WTC11 (cell line): ENCODE measurements around the gene SKOR2. TPM values are rescaled to one million over a fixed set of nuclear protein-coding genes. Genes with fewer than 3 reads are reported as not detected.

Source experiments
- ATAC-seq: fragments of 200-7000 bp; cut with Tn5 transposase; 2 replicates; pipeline ENCODE4 v1.10.0; 2021; ENCODE audit warnings: mild to moderate bottlenecking, moderate library complexity
- CTCF ChIA-PET: fragments of 300-600 bp; sonication (Branson Sonifier 250); formaldehyde crosslinking; loops from one replicate; lab custom pipeline; 2021; ENCODE audit warnings: antibody characterized with exemption; lab: Charles Lee
- POLR2A ChIA-PET: fragments of 350-600 bp; sonication (Branson Sonifier 250); formaldehyde crosslinking; loops from one replicate; lab custom pipeline; 2021; ENCODE audit warnings: antibody characterized with exemption; lab: Charles Lee
- DNase-seq: peaks from one replicate; pipeline ENCODE4 v3.0.0; 2021; ENCODE audit warnings: low spot score
- H3K27ac Mint-ChIP-seq: 2 replicates; pipeline ENCODE4 v1.8.0; 2021; ENCODE audit warnings: mixed read lengths
- H3K27me3 Mint-ChIP-seq: 2 replicates; pipeline ENCODE4 v1.8.0; 2021; ENCODE audit warnings: low read depth, mild to moderate bottlenecking, moderate library complexity, mixed read lengths
- H3K36me3 Mint-ChIP-seq: 2 replicates; pipeline ENCODE4 v1.8.0; 2021; ENCODE audit warnings: mixed read lengths
- H3K4me1 Mint-ChIP-seq: 2 replicates; pipeline ENCODE4 v1.8.0; 2022; ENCODE audit warnings: mixed read lengths
- H3K4me3 Mint-ChIP-seq: 2 replicates; pipeline ENCODE4 v1.8.0; 2021; ENCODE audit warnings: mild to moderate bottlenecking, moderate library complexity, mixed read lengths
- H3K9me3 Mint-ChIP-seq: 2 replicates; pipeline ENCODE4 v1.8.0; 2021; ENCODE audit warnings: mixed read lengths
- ATF1 ChIP-seq: sonication (generic); formaldehyde crosslinking; IDR thresholded peaks from 2 replicates; pipeline ENCODE4 v1.8.1; 2023; ENCODE audit warnings: mild to moderate bottlenecking, moderate library complexity, missing genetic modification reagents
- CREB1 ChIP-seq: sonication (generic); formaldehyde crosslinking; IDR thresholded peaks from 2 replicates; pipeline ENCODE4 v1.8.0; 2023; ENCODE audit warnings: mild to moderate bottlenecking, missing genetic modification reagents
- ELF4 ChIP-seq: sonication (generic); formaldehyde crosslinking; IDR thresholded peaks from 2 replicates; pipeline ENCODE4 v1.8.1; 2022; ENCODE audit warnings: low read depth, mild to moderate bottlenecking, moderate library complexity, missing genetic modification reagents
- HMGA2 ChIP-seq: fragments of 250-450 bp; sonication (Bioruptor Pico); IDR thresholded peaks from 2 replicates; pipeline ENCODE4 v1.4.0; 2021; ENCODE audit warnings: mild to moderate bottlenecking, moderate library complexity
- MLX ChIP-seq: sonication (generic); formaldehyde crosslinking; IDR thresholded peaks from 2 replicates; pipeline ENCODE4 v1.8.1; 2023; ENCODE audit warnings: mild to moderate bottlenecking, missing genetic modification reagents, moderate library complexity
- MYBL2 ChIP-seq: sonication (generic); formaldehyde crosslinking; IDR thresholded peaks from 2 replicates; pipeline ENCODE4 v1.8.1; 2023; ENCODE audit warnings: mild to moderate bottlenecking, moderate library complexity, missing genetic modification reagents
- NFYB ChIP-seq: sonication (generic); formaldehyde crosslinking; conservative IDR thresholded peaks from 2 replicates; pipeline ENCODE4 v1.8.0; 2022; ENCODE audit warnings: low read depth, missing genetic modification reagents
- PRRX2 ChIP-seq: fragments of 250-450 bp; sonication (Bioruptor Pico); IDR thresholded peaks from 2 replicates; pipeline ENCODE4 v1.8.0; 2021; ENCODE audit warnings: mild to moderate bottlenecking
- SMAD3 ChIP-seq: sonication (generic); formaldehyde crosslinking; IDR thresholded peaks from 2 replicates; pipeline ENCODE4 v1.8.0; 2022; ENCODE audit warnings: missing genetic modification reagents, mild to moderate bottlenecking, borderline replicate concordance
- TEAD4 ChIP-seq: sonication (generic); formaldehyde crosslinking; IDR thresholded peaks from 2 replicates; pipeline ENCODE4 v1.8.0; 2022; ENCODE audit warnings: mild to moderate bottlenecking, missing genetic modification reagents
- TP53 ChIP-seq: sonication (generic); formaldehyde crosslinking; IDR thresholded peaks from 2 replicates; pipeline ENCODE4 v1.8.1; 2023; ENCODE audit warnings: mild to moderate bottlenecking, missing genetic modification reagents
- ZNF219 ChIP-seq: sonication (generic); formaldehyde crosslinking; IDR thresholded peaks from 2 replicates; pipeline ENCODE4 v1.8.0; 2023; ENCODE audit warnings: missing genetic modification reagents, mild to moderate bottlenecking, borderline replicate concordance
- ZNF281 ChIP-seq: sonication (generic); formaldehyde crosslinking; IDR thresholded peaks from 2 replicates; pipeline ENCODE4 v1.8.0; 2023; ENCODE audit warnings: mild to moderate bottlenecking, missing genetic modification reagents
- ZNF416 ChIP-seq: fragments of 250-450 bp; sonication (Bioruptor Pico); IDR thresholded peaks from 2 replicates; pipeline ENCODE4 v1.9.0; 2021; ENCODE audit warnings: mild to moderate bottlenecking, inconsistent platforms
- ZNF423 ChIP-seq: fragments of 250-450 bp; sonication (Bioruptor Pico); IDR thresholded peaks from 2 replicates; pipeline ENCODE4 v2.1.2; 2022; ENCODE audit warnings: mild to moderate bottlenecking, moderate library complexity
- total RNA-seq: library from RNA; stranded (reverse); gene quantifications from 3 replicates; pipeline ENCODE4 v1.2.3, GENCODE V29; 2021
- TF ChIP-seq, protein P1 (sequence below): fragments of 250-450 bp; sonication (Bioruptor Pico); IDR thresholded peaks from 2 replicates; pipeline ENCODE4 v1.8.0; 2021; ENCODE audit warnings: mild to moderate bottlenecking
- TF ChIP-seq, protein P2 (sequence below): sonication (generic); formaldehyde crosslinking; IDR thresholded peaks from 2 replicates; pipeline ENCODE4 v1.8.1; 2023; ENCODE audit warnings: mild to moderate bottlenecking, missing genetic modification reagents, moderate library complexity
- TF ChIP-seq, protein P3 (sequence below): fragments of 250-450 bp; sonication (Bioruptor Pico); IDR thresholded peaks from 2 replicates; pipeline ENCODE4 v1.9.0; 2021; ENCODE audit warnings: mild to moderate bottlenecking
- TF ChIP-seq, protein P4 (sequence below): sonication (generic); formaldehyde crosslinking; IDR thresholded peaks from 2 replicates; pipeline ENCODE4 v1.8.1; 2022; ENCODE audit warnings: mild to moderate bottlenecking, moderate library complexity, missing genetic modification reagents
- TF ChIP-seq, protein P5 (sequence below): sonication (generic); formaldehyde crosslinking; IDR thresholded peaks from 2 replicates; pipeline ENCODE4 v1.8.0; 2022; ENCODE audit warnings: missing genetic modification reagents
- TF ChIP-seq, protein P6 (sequence below): sonication (generic); formaldehyde crosslinking; IDR thresholded peaks from 2 replicates; pipeline ENCODE4 v1.8.0; 2023; ENCODE audit warnings: missing genetic modification reagents, mild to moderate bottlenecking, borderline replicate concordance

The SKOR2 gene
- total RNA-seq, 1 experiment from 2014 or later = 1.3 TPM

DNA sequence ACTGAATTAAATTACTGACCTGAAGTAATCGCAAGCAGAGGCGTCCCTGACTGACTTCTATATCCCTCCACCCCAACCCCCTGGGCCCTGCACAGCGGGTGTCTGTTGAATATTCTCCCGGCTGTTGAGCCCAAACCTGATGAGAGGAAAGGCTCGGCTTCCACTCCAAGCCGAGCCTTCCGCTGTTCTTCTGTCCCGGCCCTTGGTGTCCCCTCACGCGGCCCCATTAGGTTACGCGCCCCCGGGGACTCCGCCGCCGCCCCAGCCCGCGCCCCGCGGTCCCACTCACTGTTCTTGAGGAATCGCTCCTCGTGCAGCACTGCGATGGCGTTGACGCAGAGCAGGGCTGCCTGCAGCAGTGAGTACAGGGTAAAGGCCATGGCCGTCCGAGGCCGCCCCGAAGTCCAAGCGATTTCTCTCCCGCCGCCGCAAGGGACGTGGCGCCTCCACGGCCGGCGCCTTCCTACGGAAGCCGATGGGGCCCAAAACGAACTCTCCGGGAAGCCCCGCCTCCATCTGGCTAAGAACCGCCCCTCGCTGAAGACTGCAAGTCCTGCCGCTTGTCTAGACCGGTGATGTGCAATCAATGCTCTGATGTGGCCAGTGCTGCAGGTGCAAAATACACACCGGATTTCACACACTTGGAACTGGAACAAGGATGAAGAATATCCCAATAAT, 75.4 kb downstream of the SKOR2 start, which contains the start of gene IER3IP1:
Gene IER3IP1, minus strand, starts transcription at position 467 of the 678 bp plus-strand sequence. Its CDS starts 87 bp downstream, at position 380.
- DNase-seq = peak; percentile 90
- H3K4me1 Mint-ChIP-seq = peaks cover 5% of the 10 kb centered on the region
- peak; percentile 87 for ATAC-seq
- H3K27ac Mint-ChIP-seq = 0 out of 2 replicates have a peak within 1 kb of the TSS, but pooled peaks have one; percentile 60
- CTCF ChIA-PET = no interaction called here
- H3K27me3 Mint-ChIP-seq = peaks cover 11% of the 10 kb centered on the region; the same call in 1 of the 2 replicates
- no peak within 1 kb of the TSS for H3K4me3 Mint-ChIP-seq
- H3K9me3 Mint-ChIP-seq = no peaks in the 10 kb centered on the region
- POLR2A ChIA-PET = interaction anchor here (0.7 kb wide), 1 partner anchor 26 kb away, joined by 3 read pairs; no protein-coding TSS in a partner anchor
- no peaks in the 10 kb centered on the region for H3K36me3 Mint-ChIP-seq
- TF ChIP-seq, protein P1, sequence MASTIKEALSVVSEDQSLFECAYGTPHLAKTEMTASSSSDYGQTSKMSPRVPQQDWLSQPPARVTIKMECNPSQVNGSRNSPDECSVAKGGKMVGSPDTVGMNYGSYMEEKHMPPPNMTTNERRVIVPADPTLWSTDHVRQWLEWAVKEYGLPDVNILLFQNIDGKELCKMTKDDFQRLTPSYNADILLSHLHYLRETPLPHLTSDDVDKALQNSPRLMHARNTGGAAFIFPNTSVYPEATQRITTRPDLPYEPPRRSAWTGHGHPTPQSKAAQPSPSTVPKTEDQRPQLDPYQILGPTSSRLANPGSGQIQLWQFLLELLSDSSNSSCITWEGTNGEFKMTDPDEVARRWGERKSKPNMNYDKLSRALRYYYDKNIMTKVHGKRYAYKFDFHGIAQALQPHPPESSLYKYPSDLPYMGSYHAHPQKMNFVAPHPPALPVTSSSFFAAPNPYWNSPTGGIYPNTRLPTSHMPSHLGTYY (CRISPR knock-in tag) = no peak
- no peak for TF ChIP-seq TP53 (CRISPR knock-in tag)
- TF ChIP-seq, protein P2, sequence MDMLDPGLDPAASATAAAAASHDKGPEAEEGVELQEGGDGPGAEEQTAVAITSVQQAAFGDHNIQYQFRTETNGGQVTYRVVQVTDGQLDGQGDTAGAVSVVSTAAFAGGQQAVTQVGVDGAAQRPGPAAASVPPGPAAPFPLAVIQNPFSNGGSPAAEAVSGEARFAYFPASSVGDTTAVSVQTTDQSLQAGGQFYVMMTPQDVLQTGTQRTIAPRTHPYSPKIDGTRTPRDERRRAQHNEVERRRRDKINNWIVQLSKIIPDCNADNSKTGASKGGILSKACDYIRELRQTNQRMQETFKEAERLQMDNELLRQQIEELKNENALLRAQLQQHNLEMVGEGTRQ (CRISPR knock-in tag) = peak; percentile 44
- no peak for TF ChIP-seq ATF1 (CRISPR knock-in tag)
- no peak for TF ChIP-seq NFYB (CRISPR knock-in tag)
- TF ChIP-seq, protein P3, sequence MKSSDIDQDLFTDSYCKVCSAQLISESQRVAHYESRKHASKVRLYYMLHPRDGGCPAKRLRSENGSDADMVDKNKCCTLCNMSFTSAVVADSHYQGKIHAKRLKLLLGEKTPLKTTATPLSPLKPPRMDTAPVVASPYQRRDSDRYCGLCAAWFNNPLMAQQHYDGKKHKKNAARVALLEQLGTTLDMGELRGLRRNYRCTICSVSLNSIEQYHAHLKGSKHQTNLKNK (CRISPR knock-in tag) = no peak
- peak; percentile 66; the same call in 1 of the 2 replicates for TF ChIP-seq MYBL2
- TF ChIP-seq ZNF423 = no peak
- TF ChIP-seq SMAD3 = 0 out of 2 replicates have a peak, but pooled peaks have one; percentile 16
- TF ChIP-seq ZNF416 = peak; percentile 83; the same call in 1 of the 2 replicates
- no peak for TF ChIP-seq ELF4
- TF ChIP-seq, protein P4, sequence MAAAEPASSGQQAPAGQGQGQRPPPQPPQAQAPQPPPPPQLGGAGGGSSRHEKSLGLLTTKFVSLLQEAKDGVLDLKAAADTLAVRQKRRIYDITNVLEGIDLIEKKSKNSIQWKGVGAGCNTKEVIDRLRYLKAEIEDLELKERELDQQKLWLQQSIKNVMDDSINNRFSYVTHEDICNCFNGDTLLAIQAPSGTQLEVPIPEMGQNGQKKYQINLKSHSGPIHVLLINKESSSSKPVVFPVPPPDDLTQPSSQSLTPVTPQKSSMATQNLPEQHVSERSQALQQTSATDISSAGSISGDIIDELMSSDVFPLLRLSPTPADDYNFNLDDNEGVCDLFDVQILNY (CRISPR knock-in tag) = peak; percentile 62; the same call in 1 of the 2 replicates
- no peak for TF ChIP-seq PRRX2
- TF ChIP-seq TEAD4 (CRISPR knock-in tag) = no peak
- TF ChIP-seq, protein P5, sequence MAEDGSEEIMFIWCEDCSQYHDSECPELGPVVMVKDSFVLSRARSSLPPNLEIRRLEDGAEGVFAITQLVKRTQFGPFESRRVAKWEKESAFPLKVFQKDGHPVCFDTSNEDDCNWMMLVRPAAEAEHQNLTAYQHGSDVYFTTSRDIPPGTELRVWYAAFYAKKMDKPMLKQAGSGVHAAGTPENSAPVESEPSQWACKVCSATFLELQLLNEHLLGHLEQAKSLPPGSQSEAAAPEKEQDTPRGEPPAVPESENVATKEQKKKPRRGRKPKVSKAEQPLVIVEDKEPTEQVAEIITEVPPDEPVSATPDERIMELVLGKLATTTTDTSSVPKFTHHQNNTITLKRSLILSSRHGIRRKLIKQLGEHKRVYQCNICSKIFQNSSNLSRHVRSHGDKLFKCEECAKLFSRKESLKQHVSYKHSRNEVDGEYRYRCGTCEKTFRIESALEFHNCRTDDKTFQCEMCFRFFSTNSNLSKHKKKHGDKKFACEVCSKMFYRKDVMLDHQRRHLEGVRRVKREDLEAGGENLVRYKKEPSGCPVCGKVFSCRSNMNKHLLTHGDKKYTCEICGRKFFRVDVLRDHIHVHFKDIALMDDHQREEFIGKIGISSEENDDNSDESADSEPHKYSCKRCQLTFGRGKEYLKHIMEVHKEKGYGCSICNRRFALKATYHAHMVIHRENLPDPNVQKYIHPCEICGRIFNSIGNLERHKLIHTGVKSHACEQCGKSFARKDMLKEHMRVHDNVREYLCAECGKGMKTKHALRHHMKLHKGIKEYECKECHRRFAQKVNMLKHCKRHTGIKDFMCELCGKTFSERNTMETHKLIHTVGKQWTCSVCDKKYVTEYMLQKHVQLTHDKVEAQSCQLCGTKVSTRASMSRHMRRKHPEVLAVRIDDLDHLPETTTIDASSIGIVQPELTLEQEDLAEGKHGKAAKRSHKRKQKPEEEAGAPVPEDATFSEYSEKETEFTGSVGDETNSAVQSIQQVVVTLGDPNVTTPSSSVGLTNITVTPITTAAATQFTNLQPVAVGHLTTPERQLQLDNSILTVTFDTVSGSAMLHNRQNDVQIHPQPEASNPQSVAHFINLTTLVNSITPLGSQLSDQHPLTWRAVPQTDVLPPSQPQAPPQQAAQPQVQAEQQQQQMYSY (CRISPR knock-in tag) = no peak
- peak; percentile 64; the same call in 1 of the 2 replicates for TF ChIP-seq CREB1 (CRISPR knock-in tag)
- no peak for TF ChIP-seq ZNF281 (CRISPR knock-in tag)
- no peak for TF ChIP-seq HMGA2
- no peak for TF ChIP-seq ZNF219
- TF ChIP-seq MLX = no peak
- TF ChIP-seq, protein P6, sequence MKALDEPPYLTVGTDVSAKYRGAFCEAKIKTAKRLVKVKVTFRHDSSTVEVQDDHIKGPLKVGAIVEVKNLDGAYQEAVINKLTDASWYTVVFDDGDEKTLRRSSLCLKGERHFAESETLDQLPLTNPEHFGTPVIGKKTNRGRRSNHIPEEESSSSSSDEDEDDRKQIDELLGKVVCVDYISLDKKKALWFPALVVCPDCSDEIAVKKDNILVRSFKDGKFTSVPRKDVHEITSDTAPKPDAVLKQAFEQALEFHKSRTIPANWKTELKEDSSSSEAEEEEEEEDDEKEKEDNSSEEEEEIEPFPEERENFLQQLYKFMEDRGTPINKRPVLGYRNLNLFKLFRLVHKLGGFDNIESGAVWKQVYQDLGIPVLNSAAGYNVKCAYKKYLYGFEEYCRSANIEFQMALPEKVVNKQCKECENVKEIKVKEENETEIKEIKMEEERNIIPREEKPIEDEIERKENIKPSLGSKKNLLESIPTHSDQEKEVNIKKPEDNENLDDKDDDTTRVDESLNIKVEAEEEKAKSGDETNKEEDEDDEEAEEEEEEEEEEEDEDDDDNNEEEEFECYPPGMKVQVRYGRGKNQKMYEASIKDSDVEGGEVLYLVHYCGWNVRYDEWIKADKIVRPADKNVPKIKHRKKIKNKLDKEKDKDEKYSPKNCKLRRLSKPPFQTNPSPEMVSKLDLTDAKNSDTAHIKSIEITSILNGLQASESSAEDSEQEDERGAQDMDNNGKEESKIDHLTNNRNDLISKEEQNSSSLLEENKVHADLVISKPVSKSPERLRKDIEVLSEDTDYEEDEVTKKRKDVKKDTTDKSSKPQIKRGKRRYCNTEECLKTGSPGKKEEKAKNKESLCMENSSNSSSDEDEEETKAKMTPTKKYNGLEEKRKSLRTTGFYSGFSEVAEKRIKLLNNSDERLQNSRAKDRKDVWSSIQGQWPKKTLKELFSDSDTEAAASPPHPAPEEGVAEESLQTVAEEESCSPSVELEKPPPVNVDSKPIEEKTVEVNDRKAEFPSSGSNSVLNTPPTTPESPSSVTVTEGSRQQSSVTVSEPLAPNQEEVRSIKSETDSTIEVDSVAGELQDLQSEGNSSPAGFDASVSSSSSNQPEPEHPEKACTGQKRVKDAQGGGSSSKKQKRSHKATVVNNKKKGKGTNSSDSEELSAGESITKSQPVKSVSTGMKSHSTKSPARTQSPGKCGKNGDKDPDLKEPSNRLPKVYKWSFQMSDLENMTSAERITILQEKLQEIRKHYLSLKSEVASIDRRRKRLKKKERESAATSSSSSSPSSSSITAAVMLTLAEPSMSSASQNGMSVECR (CRISPR knock-in tag) = 0 out of 2 replicates have a peak, but pooled peaks have one; percentile 51
